GM12878 (cell line): Measurements from ENCODE around the gene EPS8. TPM values are rescaled to one million over a fixed set of nuclear protein-coding genes. Genes with fewer than 3 reads are reported as not detected.

Experiments
- ATAC-seq: fragments of 200-7000 bp; cut with Tn5 transposase; 3 replicates; pipeline ENCODE4 v1.9.1; 2020; ENCODE audit warnings: mild to moderate bottlenecking, moderate library complexity
- BruUV-seq: library from RNA; stranded (reverse); fragments of 400-500 nt; replicated peaks from 2 replicates; lab custom pipeline; 2021; lab: Mats Ljungman, UMichigan
- CTCF ChIA-PET: fragments of 300-600 bp; sonication (Branson Sonifier 250); formaldehyde crosslinking; extraction: SDS; loops from one replicate; lab custom pipeline; 2021; ENCODE audit warnings: inconsistent platforms; lab: Yijun Ruan, JAX
- POLR2A ChIA-PET: fragments of 350-600 bp; formaldehyde crosslinking; extraction: SDS; loops from one replicate; lab custom pipeline; 2021; ENCODE audit warnings: inconsistent platforms; lab: Charles Lee
- RAD21 ChIA-PET: fragments of 300-600 bp; sonication (Branson Sonifier 250); formaldehyde crosslinking; loops from one replicate; lab custom pipeline; 2023; ENCODE audit warnings: antibody characterized with exemption; ENCODE audit not compliant: unreplicated experiment; lab: Charles Lee
- SMC1A ChIA-PET: fragments of 300-600 bp; sonication (Branson Sonifier 250); formaldehyde crosslinking; loops from one replicate; lab custom pipeline; 2023; ENCODE audit not compliant: unreplicated experiment, uncharacterized antibody; lab: Charles Lee
- DNase-seq: peaks from one replicate; pipeline ENCODE4 v3.0.0-alpha.2; 2011; ENCODE audit warnings: low read depth, low spot score
- FAIRE-seq: peaks from 3 replicates; lab custom pipeline; 2011; peaks lifted over from hg19 to GRCh38; lab: Jason Lieb, UNC
- H2AFZ ChIP-seq: 2 replicates; pipeline ENCODE4 v1.6.0; 2011; ENCODE audit warnings: low read depth, low read length, control low read depth; ENCODE audit not compliant: control insufficient read depth
- H3K27ac ChIP-seq: 2 replicates; pipeline ENCODE4 v1.5.1; 2011; ENCODE audit warnings: control low read depth; ENCODE audit not compliant: control insufficient read depth, insufficient read depth
- H3K27me3 ChIP-seq, 2 experiments: replicated peaks in 1 of 2; 2 replicates each; pipeline versions ENCODE4 v1.6.0 to v1.6.1; 2011; ENCODE audit warnings: low read length in 1 of 2; ENCODE audit not compliant: control insufficient read depth in 2 of 2, insufficient read depth in 2 of 2
- H3K36me3 ChIP-seq, 2 experiments: 2 replicates each; pipeline ENCODE4 v1.5.1; 2011; ENCODE audit warnings: low read length in 1 of 2; ENCODE audit not compliant: control insufficient read depth in 2 of 2, insufficient read depth in 2 of 2
- H3K4me1 ChIP-seq: 2 replicates; pipeline ENCODE4 v1.6.1; 2011; ENCODE audit warnings: mild to moderate bottlenecking, low read length, moderate library complexity, mixed read lengths; ENCODE audit not compliant: control insufficient read depth, insufficient read depth
- H3K4me2 ChIP-seq: 2 replicates; pipeline ENCODE4 v1.6.0; 2011; ENCODE audit warnings: control low read depth; ENCODE audit not compliant: control insufficient read depth, insufficient read depth
- H3K4me3 ChIP-seq: fragments of 200-600 bp; sonication (generic); 2 replicates; pipeline ENCODE4 v1.5.1; 2016
- H3K79me2 ChIP-seq: 2 replicates; pipeline ENCODE4 v1.6.0; 2011; ENCODE audit warnings: low read length; ENCODE audit not compliant: control insufficient read depth, insufficient read depth
- H3K9ac ChIP-seq: 2 replicates; pipeline ENCODE4 v1.8.0; 2011; ENCODE audit warnings: low read length, control low read depth, mixed read lengths; ENCODE audit not compliant: control insufficient read depth, insufficient read depth
- H3K9me3 ChIP-seq: replicated peaks from 3 replicates; pipeline ENCODE4 v1.5.1; 2011; ENCODE audit warnings: mild to moderate bottlenecking, low read length; ENCODE audit not compliant: control insufficient read depth, insufficient read depth
- H4K20me1 ChIP-seq: 2 replicates; pipeline ENCODE4 v1.6.0; 2011; ENCODE audit not compliant: control insufficient read depth, insufficient read depth
- CHD2 ChIP-seq: IDR thresholded peaks from 2 replicates; pipeline ENCODE4 v1.6.1; 2011; ENCODE audit warnings: low read depth, low read length, improper control_type of control experiment, borderline replicate concordance
- FOXM1 ChIP-seq: IDR thresholded peaks from 2 replicates; pipeline ENCODE4 v1.6.1; 2012; ENCODE audit warnings: low read depth, mild to moderate bottlenecking, inconsistent platforms, low read length, moderate library complexity
- KLF5 ChIP-seq: fragments of 450-650 bp; IDR thresholded peaks from 2 replicates; pipeline ENCODE4 v1.6.1; 2014; ENCODE audit warnings: mild to moderate bottlenecking; ENCODE audit not compliant: partially characterized antibody
- POU2F2 ChIP-seq: IDR thresholded peaks from 3 replicates; pipeline ENCODE4 v1.6.1; 2011; ENCODE audit warnings: low read depth, mild to moderate bottlenecking, low read length, borderline replicate concordance
- RB1 ChIP-seq: fragments of 450-650 bp; formaldehyde crosslinking; IDR thresholded peaks from 2 replicates; pipeline ENCODE4 v1.6.1; 2017; ENCODE audit warnings: mild to moderate bottlenecking, borderline replicate concordance
- RBBP5 ChIP-seq: fragments of 200-600 bp; sonication (generic); conservative IDR thresholded peaks from 2 replicates; pipeline ENCODE4 v1.6.1; 2016
- RCOR1 ChIP-seq: conservative IDR thresholded peaks from 2 replicates; pipeline ENCODE4 v1.6.1; 2012; ENCODE audit warnings: low read depth, low read length, improper control_type of control experiment
- RUNX3 ChIP-seq: IDR thresholded peaks from 2 replicates; pipeline ENCODE4 v1.6.1; 2012; ENCODE audit warnings: low read length, inconsistent platforms
- SIX5 ChIP-seq: IDR thresholded peaks from 2 replicates; pipeline ENCODE4 v1.6.1; 2011; ENCODE audit warnings: mild to moderate bottlenecking, low read depth, low read length, moderate library complexity; ENCODE audit not compliant: severe bottlenecking
- SPI1 ChIP-seq: IDR thresholded peaks from 2 replicates; pipeline ENCODE4 v1.6.1; 2011; ENCODE audit warnings: low read depth, mild to moderate bottlenecking, low read length, moderate library complexity, borderline replicate concordance; ENCODE audit not compliant: insufficient read depth
- SRF ChIP-seq, 2 experiments: IDR thresholded peaks; 2 replicates each; pipeline ENCODE4 v1.6.1; 2011; ENCODE audit warnings: low read depth in 2 of 2, low read length in 2 of 2, mild to moderate bottlenecking in 1 of 2, moderate library complexity in 1 of 2
- WGBS: methylation state at CpG from one replicate; pipeline ENCODE4 v1.1.6; 2016; ENCODE audit warnings: low lambda C conversion rate; ENCODE audit not compliant: insufficient replicate concordance, insufficient coverage; ENCODE audit errors: missing lambda C conversion rate; 5-methylcytosine and 5-hydroxymethylcytosine counted together
- in situ Hi-C: fragments of 300-500 bp; cut with MboI; formaldehyde crosslinking; loops from 9 replicates; pipeline ENCODE4 v1.14.3; 2018; ENCODE audit warnings: mixed read lengths
- intact Hi-C: fragments of 100-400 bp; cut with micrococcal nuclease; formaldehyde crosslinking; loops from one replicate; pipeline ENCODE4 v1.14.2; 2022; ENCODE audit not compliant: unreplicated experiment
- polyA plus RNA-seq, 11 experiments: library from polyadenylated mRNA; depleted of rRNA in 4 of 11; unstranded in 6 of 11; stranded (reverse) in 5 of 11; fragments of >200 nt; fragmentation: Nextera tagmentation in 4 of 11; fragmentation: Illumina TruSeq in 1 of 11; extraction: Ambion mirVana in 4 of 11; extraction: Trizol in 1 of 11; gene quantifications; 1 replicate in 1 of 11; 2 replicates in 10 of 11; pipeline versions ENCODE4 v1.2.1 to v1.2.3, GENCODE V29; 2011 to 2016; ENCODE audit warnings: inconsistent platforms in 2 of 11, missing spikeins in 2 of 11, low read depth in 1 of 11
- total RNA-seq, 4 experiments: library from RNA; depleted of rRNA in 3 of 4; stranded (reverse); fragments of >200 nt in 3 of 4; fragmentation: Illumina TruSeq in 1 of 4; extraction: Trizol in 1 of 4; gene quantifications; 2 replicates each; pipeline versions ENCODE4 v1.2.1 to v1.2.3, GENCODE V29; 2013 to 2021
- TF ChIP-seq, protein P1 (sequence below): fragments of 450-650 bp; formaldehyde crosslinking; IDR thresholded peaks from 2 replicates; pipeline ENCODE4 v1.5.0; 2022; ENCODE audit warnings: mild to moderate bottlenecking, missing genetic modification characterization
- TF ChIP-seq, protein P2 (sequence below): fragments of 450-650 bp; IDR thresholded peaks from 2 replicates; pipeline ENCODE4 v1.6.1; 2017; ENCODE audit warnings: low read depth, mild to moderate bottlenecking, moderate library complexity

The EPS8 gene
- total and polyA plus RNA-seq, 10 of the 15 experiments (the other 5 are each of a cell fraction or from before 2014, with no cell fraction given): 1.3 to 127 (median 3.4) TPM

DNA sequence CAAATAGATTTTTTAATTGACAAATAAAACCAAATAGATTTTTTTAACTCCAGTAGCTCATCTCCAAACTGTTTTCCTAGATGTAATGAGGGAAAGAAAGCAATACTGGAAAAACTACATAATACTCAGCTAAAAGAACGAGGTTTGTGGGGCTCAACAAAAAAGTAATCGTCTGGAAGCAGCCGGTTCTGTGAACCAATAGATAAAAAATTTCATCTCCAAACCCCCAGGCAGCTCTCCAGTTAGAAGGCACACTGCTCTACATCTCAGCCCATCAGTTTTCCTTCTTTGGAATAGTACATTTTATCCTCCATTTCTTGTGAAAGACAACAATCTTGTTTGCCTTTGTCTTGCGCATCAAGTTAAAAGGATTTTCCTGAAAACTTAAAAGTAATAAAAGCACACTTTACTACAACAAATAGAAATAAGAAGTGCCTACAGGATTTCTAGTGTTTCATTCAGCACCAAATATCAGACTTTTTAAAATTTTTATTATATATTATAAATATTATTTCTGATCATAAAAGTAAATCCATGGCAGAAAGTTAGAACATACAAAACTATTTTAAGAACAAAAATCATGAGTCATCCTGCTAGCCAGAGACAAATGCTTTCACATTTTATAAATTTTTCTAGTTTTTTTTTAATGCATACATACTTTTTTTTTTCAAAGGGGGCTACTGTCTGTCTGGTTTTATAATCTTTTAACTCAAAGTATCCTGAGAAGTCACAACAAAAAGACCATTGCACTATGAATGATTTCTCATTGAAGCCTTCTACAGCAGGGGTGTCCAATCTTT is 67.7 kb downstream of the EPS8 start:
- H3K27me3 ChIP-seq: no peaks in the 10 kb centered on the region
- POLR2A ChIA-PET: no interaction called here
- RAD21 ChIA-PET: interaction anchor here (1.5 kb wide), 1 partner anchor 67 kb away, joined by 3 read pairs; the partner anchor contains the start of gene EPS8
- no peak overlapping the region for H3K4me3 ChIP-seq
- no peaks in the 10 kb centered on the region for H3K4me1 ChIP-seq
- ATAC-seq (no peak), FAIRE-seq (no peak), DNase-seq (no peak)
- no peaks in the 10 kb centered on the region for H3K9me3 ChIP-seq
- 94% methylated on average over 4 of the region's 4 CpGs for WGBS
- in situ Hi-C loops (no loop called here), intact Hi-C loops (no loop called here)
- TF ChIP-seq KLF5 (no peak), RB1 (no peak), CHD2 (no peak), POU2F2 (no peak), SRF (IDR thresholded peaks at IDR 0.05; ENCODE audit: low read depth in 2 of 2, low read length in 2 of 2) (no peak), SIX5 (no peak), SPI1 (no peak), FOXM1 (no peak), RUNX3 (no peak), RCOR1 (no peak), RBBP5 (no peak)
- TF ChIP-seq, protein P1, sequence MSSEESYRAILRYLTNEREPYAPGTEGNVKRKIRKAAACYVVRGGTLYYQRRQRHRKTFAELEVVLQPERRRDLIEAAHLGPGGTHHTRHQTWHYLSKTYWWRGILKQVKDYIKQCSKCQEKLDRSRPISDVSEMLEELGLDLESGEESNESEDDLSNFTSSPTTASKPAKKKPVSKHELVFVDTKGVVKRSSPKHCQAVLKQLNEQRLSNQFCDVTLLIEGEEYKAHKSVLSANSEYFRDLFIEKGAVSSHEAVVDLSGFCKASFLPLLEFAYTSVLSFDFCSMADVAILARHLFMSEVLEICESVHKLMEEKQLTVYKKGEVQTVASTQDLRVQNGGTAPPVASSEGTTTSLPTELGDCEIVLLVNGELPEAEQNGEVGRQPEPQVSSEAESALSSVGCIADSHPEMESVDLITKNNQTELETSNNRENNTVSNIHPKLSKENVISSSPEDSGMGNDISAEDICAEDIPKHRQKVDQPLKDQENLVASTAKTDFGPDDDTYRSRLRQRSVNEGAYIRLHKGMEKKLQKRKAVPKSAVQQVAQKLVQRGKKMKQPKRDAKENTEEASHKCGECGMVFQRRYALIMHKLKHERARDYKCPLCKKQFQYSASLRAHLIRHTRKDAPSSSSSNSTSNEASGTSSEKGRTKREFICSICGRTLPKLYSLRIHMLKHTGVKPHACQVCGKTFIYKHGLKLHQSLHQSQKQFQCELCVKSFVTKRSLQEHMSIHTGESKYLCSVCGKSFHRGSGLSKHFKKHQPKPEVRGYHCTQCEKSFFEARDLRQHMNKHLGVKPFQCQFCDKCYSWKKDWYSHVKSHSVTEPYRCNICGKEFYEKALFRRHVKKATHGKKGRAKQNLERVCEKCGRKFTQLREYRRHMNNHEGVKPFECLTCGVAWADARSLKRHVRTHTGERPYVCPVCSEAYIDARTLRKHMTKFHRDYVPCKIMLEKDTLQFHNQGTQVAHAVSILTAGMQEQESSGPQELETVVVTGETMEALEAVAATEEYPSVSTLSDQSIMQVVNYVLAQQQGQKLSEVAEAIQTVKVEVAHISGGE (CRISPR knock-in tag): no peak
- TF ChIP-seq, protein P2, sequence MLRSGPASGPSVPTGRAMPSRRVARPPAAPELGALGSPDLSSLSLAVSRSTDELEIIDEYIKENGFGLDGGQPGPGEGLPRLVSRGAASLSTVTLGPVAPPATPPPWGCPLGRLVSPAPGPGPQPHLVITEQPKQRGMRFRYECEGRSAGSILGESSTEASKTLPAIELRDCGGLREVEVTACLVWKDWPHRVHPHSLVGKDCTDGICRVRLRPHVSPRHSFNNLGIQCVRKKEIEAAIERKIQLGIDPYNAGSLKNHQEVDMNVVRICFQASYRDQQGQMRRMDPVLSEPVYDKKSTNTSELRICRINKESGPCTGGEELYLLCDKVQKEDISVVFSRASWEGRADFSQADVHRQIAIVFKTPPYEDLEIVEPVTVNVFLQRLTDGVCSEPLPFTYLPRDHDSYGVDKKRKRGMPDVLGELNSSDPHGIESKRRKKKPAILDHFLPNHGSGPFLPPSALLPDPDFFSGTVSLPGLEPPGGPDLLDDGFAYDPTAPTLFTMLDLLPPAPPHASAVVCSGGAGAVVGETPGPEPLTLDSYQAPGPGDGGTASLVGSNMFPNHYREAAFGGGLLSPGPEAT: no peak
- BruUV-seq: TSS peak; percentile 20
- H3K4me2 ChIP-seq: no peak overlapping the region
- SMC1A ChIA-PET: interaction anchor here (1.1 to 5.3 kb wide), 5 partner anchors 8 to 47 kb away, joined by 4 to 30 read pairs (median 5); no protein-coding TSS in a partner anchor
- no peak overlapping the region for H3K27ac ChIP-seq
- H3K36me3 ChIP-seq: no peaks in the 10 kb centered on the region
- no peak overlapping the region for H2AFZ ChIP-seq
- CTCF ChIA-PET: interaction anchor here (1.4 kb wide), 2 partner anchors 9 to 16 kb away, joined by 4 to 5 read pairs; no protein-coding TSS in a partner anchor
- no peak overlapping the region for H3K9ac ChIP-seq
- no peaks in the 10 kb centered on the region for H4K20me1 ChIP-seq
- no peaks in the 10 kb centered on the region for H3K79me2 ChIP-seq
